Measurements from ENCODE around the gene LAMC2. TPM values are rescaled to one million over a fixed set of nuclear protein-coding genes. Genes with fewer than 3 reads are reported as not detected.
A peak's percentile ranks its signal among the peaks of the same experiment; 100 is the strongest.
"Not testable (repeated sequence)": the region's sequence is repeated elsewhere in the genome, so short reads cannot be mapped to it uniquely, and the experiment has no call there.

The LAMC2 gene
- total RNA-seq, 1 experiment from 2014 or later = 642 TPM

GRCh38 chr1:183240526-183240825, 54.4 kb downstream of the LAMC2 start:
- TF ChIP-seq, protein P1, sequence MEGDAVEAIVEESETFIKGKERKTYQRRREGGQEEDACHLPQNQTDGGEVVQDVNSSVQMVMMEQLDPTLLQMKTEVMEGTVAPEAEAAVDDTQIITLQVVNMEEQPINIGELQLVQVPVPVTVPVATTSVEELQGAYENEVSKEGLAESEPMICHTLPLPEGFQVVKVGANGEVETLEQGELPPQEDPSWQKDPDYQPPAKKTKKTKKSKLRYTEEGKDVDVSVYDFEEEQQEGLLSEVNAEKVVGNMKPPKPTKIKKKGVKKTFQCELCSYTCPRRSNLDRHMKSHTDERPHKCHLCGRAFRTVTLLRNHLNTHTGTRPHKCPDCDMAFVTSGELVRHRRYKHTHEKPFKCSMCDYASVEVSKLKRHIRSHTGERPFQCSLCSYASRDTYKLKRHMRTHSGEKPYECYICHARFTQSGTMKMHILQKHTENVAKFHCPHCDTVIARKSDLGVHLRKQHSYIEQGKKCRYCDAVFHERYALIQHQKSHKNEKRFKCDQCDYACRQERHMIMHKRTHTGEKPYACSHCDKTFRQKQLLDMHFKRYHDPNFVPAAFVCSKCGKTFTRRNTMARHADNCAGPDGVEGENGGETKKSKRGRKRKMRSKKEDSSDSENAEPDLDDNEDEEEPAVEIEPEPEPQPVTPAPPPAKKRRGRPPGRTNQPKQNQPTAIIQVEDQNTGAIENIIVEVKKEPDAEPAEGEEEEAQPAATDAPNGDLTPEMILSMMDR (IDR thresholded peaks at IDR 0.05; ENCODE audit: unreplicated experiment) = no peak
- Mint-ChIP-seq H3K36me3 (ENCODE audit: insufficient read depth, unreplicated experiment) (peaks cover 95% of the 10 kb centered on the region), H3K4me1 (ENCODE audit: low read depth, unreplicated experiment) (peaks cover 4% of the 10 kb centered on the region), H3K27me3 (ENCODE audit: unreplicated experiment) (no peaks in the 10 kb centered on the region), H3K4me3 (ENCODE audit: low read depth, unreplicated experiment) (no peak overlapping the region), H3K9me3 (ENCODE audit: low read depth, unreplicated experiment) (no peaks in the 10 kb centered on the region), H3K27ac (ENCODE audit: unreplicated experiment) (no peak overlapping the region)
- no TSS peak for BruUV-seq (replicated peaks)
- intact Hi-C loops (cut with micrococcal nuclease; ENCODE audit: unreplicated experiment) = no loop called here
- CTCF ChIA-PET = no interaction called here
- DNase-seq = no peak

DNA sequence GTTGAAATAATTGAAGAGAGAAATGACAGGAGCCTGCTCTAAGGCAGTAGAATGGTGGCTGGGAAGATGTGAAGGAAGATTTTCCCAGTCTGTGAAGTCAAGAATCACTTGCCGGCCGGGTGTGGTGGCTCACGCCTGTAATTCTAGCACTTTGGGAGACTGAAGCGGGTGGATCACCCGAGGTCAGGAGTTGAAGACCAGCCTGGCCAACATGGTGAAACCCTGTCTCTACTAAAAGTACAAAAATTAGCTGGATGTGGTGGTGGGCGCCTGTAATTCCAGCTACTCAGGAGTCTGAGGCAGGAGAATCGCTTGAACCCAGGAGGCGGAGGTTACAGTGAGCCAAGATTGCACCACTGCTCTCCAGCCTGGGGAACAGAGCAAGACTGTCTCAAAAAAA, 54.8 kb downstream of the LAMC2 start:
- H3K4me3 Mint-ChIP-seq (ENCODE audit: low read depth, unreplicated experiment); H3K27ac Mint-ChIP-seq (ENCODE audit: unreplicated experiment); H3K9me3 Mint-ChIP-seq (ENCODE audit: low read depth, unreplicated experiment); H3K4me1 Mint-ChIP-seq (ENCODE audit: low read depth, unreplicated experiment); DNase-seq; H3K27me3 Mint-ChIP-seq (ENCODE audit: unreplicated experiment); BruUV-seq (replicated peaks); intact Hi-C loops (cut with micrococcal nuclease; ENCODE audit: unreplicated experiment): not testable (repeated sequence)
- peaks cover 95% of the 10 kb centered on the region for H3K36me3 Mint-ChIP-seq (ENCODE audit: insufficient read depth, unreplicated experiment)
- CTCF ChIA-PET = interaction anchor here (0.7 kb wide), 1 partner anchor 61 kb away, joined by 3 read pairs; no protein-coding TSS in a partner anchor

- no peaks in the 10 kb centered on the region for H3K27me3 Mint-ChIP-seq (ENCODE audit: unreplicated experiment)
- TF ChIP-seq, protein P1 (IDR thresholded peaks at IDR 0.05; ENCODE audit: unreplicated experiment) = no peak
- DNase-seq = no peak
- peaks cover 95% of the 10 kb centered on the region for H3K36me3 Mint-ChIP-seq (ENCODE audit: insufficient read depth, unreplicated experiment)
- intact Hi-C loops (cut with micrococcal nuclease; ENCODE audit: unreplicated experiment) = no loop called here
- no peaks in the 10 kb centered on the region for H3K4me1 Mint-ChIP-seq (ENCODE audit: low read depth, unreplicated experiment)
- H3K9me3 Mint-ChIP-seq (ENCODE audit: low read depth, unreplicated experiment) = no peaks in the 10 kb centered on the region
- no peak overlapping the region for H3K27ac Mint-ChIP-seq (ENCODE audit: unreplicated experiment)
- no peak overlapping the region for H3K4me3 Mint-ChIP-seq (ENCODE audit: low read depth, unreplicated experiment)
- CTCF ChIA-PET = interaction anchor here (0.7 kb wide), 1 partner anchor 61 kb away, joined by 3 read pairs; no protein-coding TSS in a partner anchor
- BruUV-seq (replicated peaks) = no TSS peak
These were observed 55.4 kb downstream of the LAMC2 start for GRCh38 chr1:183241471-183241870.

DNA sequence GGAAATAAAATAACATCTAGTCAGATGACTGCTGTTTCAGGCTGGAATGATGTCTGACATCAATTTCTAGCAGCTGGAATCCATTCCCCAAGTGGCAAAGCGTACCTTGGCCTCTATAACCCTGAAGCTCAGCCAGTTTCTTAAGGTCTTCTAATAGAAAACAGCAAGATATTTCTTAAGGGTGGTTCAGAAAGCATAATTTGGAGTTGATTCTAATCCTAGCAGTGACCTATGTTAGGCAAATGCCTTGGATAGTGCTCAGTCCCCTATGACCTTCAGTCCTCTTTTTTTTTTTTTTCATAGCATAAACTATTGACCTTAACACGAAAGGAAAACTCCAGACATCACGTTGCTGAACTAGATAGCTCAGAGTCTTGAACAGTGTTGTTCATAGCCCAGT, 56.5 kb downstream of the LAMC2 start:
- CTCF ChIA-PET = no interaction called here
- intact Hi-C loops (cut with micrococcal nuclease; ENCODE audit: unreplicated experiment) = no loop called here
- Mint-ChIP-seq H3K27ac (ENCODE audit: unreplicated experiment) (no peak overlapping the region), H3K4me1 (ENCODE audit: low read depth, unreplicated experiment) (no peaks in the 10 kb centered on the region), H3K27me3 (ENCODE audit: unreplicated experiment) (no peaks in the 10 kb centered on the region), H3K36me3 (ENCODE audit: insufficient read depth, unreplicated experiment) (peaks cover 91% of the 10 kb centered on the region), H3K4me3 (ENCODE audit: low read depth, unreplicated experiment) (no peak overlapping the region), H3K9me3 (ENCODE audit: low read depth, unreplicated experiment) (no peaks in the 10 kb centered on the region)
- BruUV-seq (replicated peaks) = no TSS peak
- TF ChIP-seq, protein P1 (IDR thresholded peaks at IDR 0.05; ENCODE audit: unreplicated experiment) = no peak
- no peak for DNase-seq

- TSS peak; percentile 77 for BruUV-seq (replicated peaks)
- intact Hi-C loops (cut with micrococcal nuclease; ENCODE audit: unreplicated experiment) = no loop called here
- Mint-ChIP-seq H3K4me3 (ENCODE audit: low read depth, unreplicated experiment) (no peak overlapping the region), H3K27me3 (ENCODE audit: unreplicated experiment) (no peaks in the 10 kb centered on the region), H3K36me3 (ENCODE audit: insufficient read depth, unreplicated experiment) (peaks cover 86% of the 10 kb centered on the region), H3K27ac (ENCODE audit: unreplicated experiment) (no peak overlapping the region), H3K4me1 (ENCODE audit: low read depth, unreplicated experiment) (peaks cover 2% of the 10 kb centered on the region), H3K9me3 (ENCODE audit: low read depth, unreplicated experiment) (no peaks in the 10 kb centered on the region)
- DNase-seq = no peak
- CTCF ChIA-PET = no interaction called here
- TF ChIP-seq, protein P1 (IDR thresholded peaks at IDR 0.05; ENCODE audit: unreplicated experiment) = no peak
These were observed 57.3 kb downstream of the LAMC2 start for GRCh38 chr1:183243161-183244050.
